ENCODE measurements around the gene KCTD10.
A peak's percentile ranks its signal among the peaks of the same experiment; 100 is the strongest.
"Not testable (repeated sequence)": the region's sequence is repeated elsewhere in the genome, so short reads cannot be mapped to it uniquely, and the experiment has no call there.

The KCTD10 gene

GRCh38 chr12:109449845-109450532 lies 27.1 kb downstream of the KCTD10 start:
- no peak for DNase-seq (ENCODE audit: low read depth in 2 of 2)

- DNase-seq (ENCODE audit: low read depth in 2 of 2) = no peak
These were observed 28.3 kb downstream of the KCTD10 start for GRCh38 chr12:109448707-109449390.

DNA sequence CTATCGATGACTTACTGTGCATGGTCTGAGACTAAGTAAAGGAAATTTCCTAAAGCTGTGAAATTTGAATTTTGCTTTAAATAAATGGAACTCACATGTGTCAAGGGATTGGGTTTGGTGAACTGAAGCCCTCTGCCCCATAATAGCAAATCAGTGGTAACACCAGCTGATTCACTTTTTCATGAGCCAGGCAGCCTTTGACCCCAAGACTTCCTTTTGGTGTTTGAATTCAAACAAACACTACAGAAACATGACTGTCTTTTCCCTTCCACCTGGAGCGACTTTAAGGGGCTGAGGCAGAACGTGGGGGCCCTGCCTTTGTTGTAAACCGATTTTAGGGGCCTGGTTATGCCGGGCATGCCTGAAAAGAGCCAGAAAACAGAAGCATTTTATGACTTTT lies 28.8 kb downstream of the KCTD10 start:
- DNase-seq (ENCODE audit: low read depth in 2 of 2) = no peak

- DNase-seq (ENCODE audit: low read depth in 2 of 2) = no peak
These were observed 29.6 kb downstream of the KCTD10 start for GRCh38 chr12:109447482-109447881.

GRCh38 chr12:109446869-109447268 lies 30.2 kb downstream of the KCTD10 start:
- DNase-seq (ENCODE audit: low read depth in 2 of 2) = no peak

- no peak for DNase-seq (ENCODE audit: low read depth in 2 of 2)
These were observed 31.9 kb downstream of the KCTD10 start for GRCh38 chr12:109445191-109445609.

DNA sequence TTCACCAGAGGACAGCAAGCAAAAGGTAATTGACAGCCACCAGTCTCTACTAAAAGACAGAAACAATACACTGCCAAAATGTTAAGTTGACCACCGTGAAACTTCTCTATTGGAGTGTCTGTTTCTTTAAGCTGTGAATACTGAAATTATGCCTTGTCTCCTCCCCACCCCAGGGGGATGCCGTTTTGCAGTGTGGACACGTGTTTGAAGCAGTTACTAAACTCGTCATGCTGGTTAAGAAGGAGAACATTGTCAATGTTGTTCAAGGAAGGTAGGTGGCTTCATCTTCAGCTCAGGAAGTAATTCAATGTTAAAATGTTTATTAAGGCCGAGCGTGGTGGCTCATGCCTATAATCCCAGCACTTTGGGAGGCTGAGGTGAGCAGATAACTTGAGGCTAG lies 32.8 kb downstream of the KCTD10 start:
- no peak for DNase-seq (ENCODE audit: low read depth in 2 of 2)

GRCh38 chr12:109443794-109444193 lies 33.3 kb downstream of the KCTD10 start:
- DNase-seq (ENCODE audit: low read depth in 2 of 2) = no peak

GRCh38 chr12:109440851-109441490 lies 36.1 kb downstream of the KCTD10 start:
- no peak for DNase-seq (ENCODE audit: low read depth in 2 of 2)

DNA sequence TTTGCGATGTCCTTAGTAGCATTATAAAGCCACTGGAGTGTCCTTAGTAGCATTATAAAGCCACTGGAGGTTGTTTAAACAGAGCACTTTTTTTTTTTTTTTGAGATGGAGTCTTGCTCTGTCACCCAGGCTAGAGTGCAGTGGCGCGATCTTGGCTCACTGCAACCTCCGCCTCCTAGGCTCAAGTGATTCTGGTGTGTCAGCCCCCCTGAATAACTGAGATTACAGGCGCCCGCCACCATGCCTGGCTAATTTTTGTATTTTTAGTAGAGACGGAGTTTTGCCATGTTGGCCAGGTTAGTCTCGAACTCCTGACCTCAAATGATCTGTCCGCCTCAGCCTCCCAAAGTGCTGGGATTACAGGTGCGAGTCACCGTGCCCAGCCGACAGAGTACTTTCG lies 37.1 kb downstream of the KCTD10 start:
- DNase-seq (ENCODE audit: low read depth in 2 of 2) = not testable (repeated sequence)

- DNase-seq (ENCODE audit: low read depth in 2 of 2) = no peak
These were observed 37.9 kb downstream of the KCTD10 start for GRCh38 chr12:109439181-109439580.

GRCh38 chr12:109436188-109436560 lies 40.9 kb downstream of the KCTD10 start:
- no peak for DNase-seq (ENCODE audit: low read depth in 2 of 2)

DNA sequence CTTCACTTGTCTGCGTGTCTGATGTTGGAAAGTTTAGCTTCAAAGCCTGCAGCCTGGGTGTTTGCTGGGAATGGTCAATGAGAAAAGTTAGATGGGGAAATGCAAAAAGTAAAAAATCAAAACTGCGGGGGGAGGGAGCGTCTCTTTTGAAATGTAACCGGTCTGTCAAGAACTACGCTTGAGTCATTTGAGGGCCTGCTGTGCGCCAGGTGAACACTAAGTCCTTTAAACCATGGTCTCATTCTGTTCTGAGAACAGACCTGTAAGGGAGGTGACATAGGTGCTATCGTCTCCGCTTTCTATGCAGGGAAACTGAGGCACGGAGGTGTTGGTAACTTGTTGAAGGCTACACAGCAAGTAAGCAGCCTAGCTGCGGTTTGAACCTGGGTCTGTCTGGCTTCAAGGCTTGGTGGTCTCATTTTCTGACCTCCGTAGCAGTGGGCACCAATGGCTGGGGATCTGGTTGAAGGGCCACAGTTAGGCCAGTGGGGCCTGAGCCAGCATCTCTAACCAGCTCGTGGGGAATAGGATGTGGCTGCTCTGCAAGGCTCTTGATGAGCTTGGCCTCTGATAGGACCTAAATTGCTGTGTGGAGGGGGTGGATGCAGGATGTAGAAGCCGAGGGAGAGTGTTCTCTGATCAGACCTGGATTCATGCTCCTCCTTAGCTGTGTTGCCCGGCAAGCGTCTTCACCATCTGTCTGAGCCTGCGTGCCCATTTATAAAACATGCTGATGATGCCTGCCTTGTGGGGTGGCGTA lies 41.5 kb downstream of the KCTD10 start:
- no peak for DNase-seq (ENCODE audit: low read depth in 2 of 2)

DNA sequence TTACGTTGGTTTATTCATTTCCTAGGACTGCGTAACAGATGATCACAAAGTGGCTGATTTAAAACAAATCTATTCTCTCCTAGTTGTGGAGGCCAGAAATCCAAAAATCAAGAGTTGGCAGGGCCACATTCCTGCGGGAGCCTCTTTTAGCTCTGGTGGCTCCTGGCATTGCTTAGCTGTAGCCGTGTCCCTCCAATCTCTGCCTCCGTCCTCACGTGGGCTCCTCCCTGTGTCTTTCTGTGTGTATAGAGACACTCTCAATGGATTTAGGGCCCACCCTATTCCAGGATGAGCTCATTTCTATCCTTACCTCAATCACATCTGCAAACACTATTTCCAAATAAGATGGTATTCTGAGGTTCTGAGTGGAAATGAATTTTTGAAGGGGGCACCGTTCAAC lies 42.5 kb downstream of the KCTD10 start:
- DNase-seq (ENCODE audit: low read depth in 2 of 2) = no peak

GRCh38 chr12:109433618-109434017 lies 43.5 kb downstream of the KCTD10 start:
- DNase-seq (ENCODE audit: low read depth in 2 of 2) = no peak

- peak; percentile 46 to 52 for DNase-seq (ENCODE audit: low read depth in 2 of 2)
These were observed 44.2 kb downstream of the KCTD10 start for GRCh38 chr12:109432842-109433304.

DNA sequence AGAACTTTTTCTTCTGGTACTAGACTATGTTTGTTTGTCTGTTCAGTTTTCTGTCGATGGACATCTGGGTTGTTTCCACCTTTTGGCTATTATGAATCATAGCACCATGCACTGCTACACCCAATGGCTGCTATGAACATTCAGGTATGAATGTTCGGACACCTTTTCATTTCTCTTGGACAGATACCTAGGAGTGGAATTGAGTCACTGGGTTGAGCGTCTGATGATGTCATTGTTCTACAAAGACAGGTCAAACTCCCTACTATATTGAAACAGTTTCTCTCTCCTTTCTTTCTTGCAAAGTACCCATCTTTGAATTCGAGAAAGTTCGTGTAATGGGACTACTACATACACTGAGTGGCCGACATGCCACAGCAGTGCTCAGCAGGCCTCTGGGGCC lies 44.7 kb downstream of the KCTD10 start:
- no peak for DNase-seq (ENCODE audit: low read depth in 2 of 2)

DNA sequence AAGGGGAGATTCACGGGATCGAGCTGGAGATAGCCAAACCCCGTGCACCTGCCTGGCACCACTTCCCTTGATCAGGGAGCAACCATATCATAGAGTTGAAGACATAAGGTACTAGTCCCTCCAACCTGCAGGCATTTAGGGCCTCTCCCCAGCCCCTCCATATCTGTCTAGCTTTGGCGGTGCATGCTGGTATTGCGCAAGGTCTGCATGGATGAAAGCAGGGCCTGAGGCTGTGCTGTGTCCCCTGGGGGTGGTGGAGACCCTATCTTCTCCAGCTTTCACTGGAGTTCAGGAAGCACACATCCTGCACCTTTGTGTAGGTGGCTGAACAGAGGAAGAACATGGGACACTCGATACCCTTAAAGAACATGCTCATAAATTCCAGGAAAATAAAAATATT lies 46.9 kb downstream of the KCTD10 start:
- DNase-seq (ENCODE audit: low read depth in 2 of 2) = no peak

GRCh38 chr12:109428804-109429203 lies 48.3 kb downstream of the KCTD10 start:
- DNase-seq (ENCODE audit: low read depth in 2 of 2) = not testable (repeated sequence)

DNA sequence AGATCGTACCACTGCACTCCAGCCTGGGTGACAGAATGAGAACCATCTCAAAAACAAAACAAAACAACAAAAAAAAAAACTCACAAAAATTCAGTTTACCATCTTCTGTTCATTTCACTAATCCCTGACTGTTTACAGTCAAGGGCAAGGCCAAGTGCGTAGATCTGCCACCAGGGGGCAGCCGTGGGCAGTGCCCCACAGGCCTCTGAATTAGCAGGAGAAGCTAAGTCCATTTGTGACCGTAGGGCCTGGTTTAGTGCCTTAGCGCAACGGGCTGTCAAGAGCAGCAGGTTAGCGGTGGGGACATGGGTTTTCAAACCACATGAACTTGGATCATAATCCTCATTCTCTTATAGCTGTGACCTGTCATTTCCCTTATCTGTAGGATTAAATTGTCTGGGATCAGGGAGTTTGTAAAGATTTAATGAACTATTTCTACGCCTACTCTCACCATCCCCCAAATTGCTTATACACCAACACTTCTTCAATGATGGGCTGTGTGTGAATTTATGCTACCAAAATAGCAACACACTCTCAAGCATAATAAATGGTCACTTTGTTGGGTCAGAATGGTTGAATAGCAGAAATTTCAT lies 49.0 kb downstream of the KCTD10 start:
- DNase-seq (ENCODE audit: low read depth in 2 of 2) = peak; percentile 57 to 61

- DNase-seq (ENCODE audit: low read depth in 2 of 2) = no peak
These were observed 53.7 kb downstream of the KCTD10 start for GRCh38 chr12:109423392-109423791.

DNA sequence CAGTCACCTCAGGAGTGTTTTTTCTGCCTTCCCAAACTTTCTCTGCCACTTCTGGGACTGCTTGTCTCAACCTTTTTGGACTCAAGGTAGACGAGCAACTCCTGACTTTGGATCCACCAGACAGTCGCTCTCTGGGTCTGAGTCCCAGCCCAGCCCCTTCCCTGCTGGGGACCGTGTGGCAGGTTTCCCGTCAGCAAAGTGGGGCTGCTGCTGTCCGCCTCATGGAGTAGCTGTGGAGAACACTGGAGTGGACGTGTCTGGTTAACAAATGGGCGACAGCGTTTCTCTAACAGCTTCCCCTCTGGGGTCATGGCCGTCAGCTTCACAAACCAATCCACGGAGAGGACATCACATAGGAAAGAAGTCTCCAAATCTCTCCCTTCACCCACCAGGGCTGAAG lies 54.8 kb downstream of the KCTD10 start:
- DNase-seq (ENCODE audit: low read depth in 2 of 2) = no peak
